GM18870 (cell line): ENCODE data around the gene BCAP29.

Experiments used
- ATAC-seq: cut with Tn5 transposase; IDR thresholded peaks from one replicate; pipeline ENCODE4 v1.9.1; 2021; ENCODE audit warnings: moderate library complexity; ENCODE audit not compliant: unreplicated experiment

BCAP29 gene

DNA sequence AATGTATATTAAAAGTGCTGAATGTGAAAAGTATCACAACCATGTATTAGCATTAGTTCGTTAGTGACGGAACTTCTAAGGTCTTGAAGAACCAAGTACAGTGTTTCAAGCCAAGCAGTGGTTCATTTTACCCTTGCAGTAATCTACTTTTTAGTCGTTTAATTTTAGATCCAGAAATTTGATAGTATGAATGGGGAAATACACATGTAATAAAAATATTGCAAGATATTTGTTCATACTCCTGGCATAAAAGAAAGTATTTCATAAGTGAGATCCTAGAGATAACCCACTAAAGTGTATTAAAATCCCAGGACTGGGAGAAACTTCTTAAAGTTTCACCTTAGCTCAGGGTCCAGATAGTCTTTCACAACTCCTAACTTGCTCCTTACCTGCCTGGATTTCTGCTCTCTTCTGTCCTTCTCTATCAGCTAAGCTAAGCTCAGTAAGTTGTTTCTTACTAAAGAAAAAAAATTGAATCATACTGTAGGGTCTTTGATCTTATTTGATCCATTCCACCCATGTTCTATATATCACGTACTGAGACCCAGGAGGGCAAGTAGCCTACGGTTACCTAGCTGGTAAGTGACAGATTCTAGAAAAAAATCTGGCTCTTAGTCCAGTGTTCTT is 1.5 kb downstream of the BCAP29 start:
- ATAC-seq = no peak

- ATAC-seq = no peak
These were observed 2.8 kb downstream of the BCAP29 start for GRCh38 chr7:107582875-107583274.

GRCh38 chr7:107584716-107585115 is 4.7 kb downstream of the BCAP29 start:
- no peak for ATAC-seq

GRCh38 chr7:107588529-107589130 is 8.6 kb downstream of the BCAP29 start:
- ATAC-seq = no peak

DNA sequence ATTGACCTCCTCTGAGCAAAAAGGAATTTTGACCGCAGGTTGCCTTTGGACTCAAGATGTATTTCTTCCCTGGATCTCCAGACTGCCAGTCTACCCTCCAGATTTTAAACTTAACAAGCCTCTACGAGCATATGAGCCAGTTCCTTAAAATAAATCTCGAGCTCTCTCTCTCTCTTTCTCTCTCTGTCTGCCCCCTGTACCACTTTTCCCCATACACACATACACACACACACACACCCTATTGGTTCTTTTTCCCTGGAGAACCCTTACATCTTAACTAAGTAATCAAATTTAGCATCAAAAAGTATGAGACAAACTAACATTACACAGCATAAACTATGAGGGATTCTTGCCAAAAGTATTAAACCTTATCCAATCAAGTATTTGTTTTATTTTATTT is 11.4 kb downstream of the BCAP29 start:
- no peak for ATAC-seq

DNA sequence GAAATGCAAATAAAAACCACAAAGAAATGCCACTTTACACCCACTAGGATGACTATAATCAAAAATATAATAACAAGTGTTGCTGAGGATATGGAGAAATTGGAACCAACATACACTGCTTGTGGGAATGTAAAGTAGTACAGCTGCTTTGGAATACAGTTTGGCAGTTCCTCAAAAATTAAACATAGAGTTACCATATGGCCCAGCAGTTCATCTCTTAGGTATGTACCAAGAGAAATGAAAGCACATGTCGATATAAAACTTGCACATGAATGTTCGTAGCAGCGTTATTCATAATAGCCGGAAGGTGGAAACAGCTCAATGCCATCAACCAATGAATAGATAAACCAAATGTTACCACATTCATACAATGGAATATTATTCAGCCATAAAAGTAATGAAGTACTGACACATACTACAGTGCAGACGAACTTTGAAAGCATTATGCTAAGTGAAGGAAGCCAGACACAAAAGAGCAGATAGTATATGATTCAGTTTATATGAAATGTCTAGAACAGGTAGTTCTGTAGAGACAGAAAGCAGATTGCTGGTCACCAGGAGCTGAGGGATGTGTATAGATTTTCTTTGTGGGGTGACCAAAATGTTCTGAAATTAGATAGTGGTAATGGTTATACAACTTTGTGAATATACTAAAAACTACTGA is 12.4 kb downstream of the BCAP29 start:
- ATAC-seq = no peak

DNA sequence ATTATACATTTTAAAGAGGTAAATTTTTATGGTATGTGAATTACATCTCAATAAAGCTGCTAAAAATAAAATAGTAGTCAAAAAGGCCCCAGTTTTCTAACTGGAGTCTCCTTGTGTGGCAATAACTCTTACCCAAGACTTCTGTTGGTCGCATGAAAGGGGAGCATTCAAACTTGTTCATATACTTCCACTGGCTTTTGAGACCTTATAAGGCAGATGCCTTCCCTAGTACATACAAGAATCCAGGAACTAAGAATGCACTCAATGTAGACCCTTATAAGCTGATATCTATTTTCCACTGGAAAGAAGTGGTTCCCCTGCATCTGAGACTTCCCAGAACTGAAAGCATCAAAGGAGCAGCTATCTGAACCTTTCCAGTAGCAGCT is 13.0 kb downstream of the BCAP29 start:
- ATAC-seq = no peak

DNA sequence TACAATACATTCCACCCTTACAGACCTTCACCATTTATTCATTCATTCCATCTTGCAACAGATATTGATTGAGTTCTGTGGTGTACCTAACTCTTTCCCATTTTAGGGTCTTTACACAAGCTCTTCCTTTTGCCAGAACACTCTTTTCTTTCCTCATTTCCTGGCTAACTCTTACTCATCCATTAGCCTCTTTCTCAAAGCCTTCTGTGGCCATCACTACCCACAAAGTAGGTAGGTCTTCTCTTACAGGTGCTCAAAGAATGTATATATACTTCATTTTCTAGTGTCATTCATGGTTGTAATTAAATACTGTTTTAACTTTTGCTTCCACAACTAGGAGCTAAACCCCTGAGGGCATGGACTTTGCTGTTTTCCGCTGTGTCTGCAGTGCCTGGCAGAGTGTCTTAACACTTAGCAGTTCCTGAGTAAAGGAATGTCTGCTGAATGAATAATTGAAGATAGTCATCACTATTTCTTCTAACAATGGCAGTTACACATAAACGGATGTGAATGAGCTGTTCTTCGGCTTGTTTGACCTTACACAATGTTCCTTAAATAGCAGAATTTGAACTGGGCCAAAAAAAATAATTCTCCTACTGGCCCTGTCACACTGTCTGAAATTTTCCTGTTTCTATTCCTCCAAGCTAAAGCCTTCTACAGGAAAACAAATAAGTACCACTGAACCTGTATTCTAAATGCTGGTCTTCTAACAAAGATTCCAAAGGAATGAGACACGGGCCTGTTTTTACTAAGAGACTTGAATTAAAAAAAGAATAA is 15.1 kb downstream of the BCAP29 start:
- ATAC-seq = no peak

DNA sequence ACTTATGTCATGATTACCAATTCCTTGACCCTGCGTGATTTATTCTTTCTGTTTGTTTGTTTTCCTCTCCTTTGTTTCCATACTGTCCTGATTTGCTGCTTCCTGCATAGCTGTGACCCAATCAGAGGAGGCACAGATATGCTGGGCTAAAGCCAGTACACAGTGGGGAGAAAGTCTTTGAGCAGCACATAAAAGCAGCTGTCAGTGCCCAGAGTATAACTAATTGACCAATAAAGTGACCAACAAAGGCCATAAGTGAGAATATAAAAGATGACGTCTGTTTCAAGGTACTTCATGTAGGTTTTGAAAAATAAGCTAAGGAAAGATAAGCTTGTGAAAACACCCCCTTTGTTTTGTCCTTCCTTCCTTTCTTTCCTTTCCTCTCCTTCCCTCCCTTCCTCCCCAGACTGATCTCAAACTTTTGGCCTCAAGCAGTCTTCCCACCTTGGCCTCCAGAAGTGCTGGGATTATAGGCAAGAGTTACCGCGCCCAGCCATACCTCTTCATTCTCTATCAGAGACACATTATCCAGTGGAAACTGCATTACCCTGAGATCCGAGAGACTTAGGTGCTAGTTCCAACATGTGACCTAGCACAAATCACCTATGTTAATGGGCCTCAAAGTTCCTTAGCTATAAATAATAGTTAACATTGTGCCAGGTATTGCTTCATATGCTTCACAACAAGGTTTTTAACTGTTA is 17.0 kb downstream of the BCAP29 start:
- no peak for ATAC-seq

DNA sequence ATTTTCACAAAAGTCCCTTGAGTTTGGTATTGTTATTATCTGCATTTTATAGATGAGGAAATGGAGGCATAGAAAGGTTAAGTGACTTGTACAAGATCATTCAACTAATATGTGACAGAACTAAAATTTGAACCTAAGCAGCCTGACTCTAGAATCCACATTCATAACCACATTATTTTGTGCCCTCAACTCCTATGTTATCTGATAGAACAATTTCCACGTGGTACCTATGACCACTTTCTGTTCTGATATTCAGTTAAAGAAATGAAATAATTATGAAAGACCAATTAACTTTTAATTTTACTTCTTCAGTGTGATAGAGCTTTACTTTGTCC is 17.5 kb downstream of the BCAP29 start:
- ATAC-seq = no peak

DNA sequence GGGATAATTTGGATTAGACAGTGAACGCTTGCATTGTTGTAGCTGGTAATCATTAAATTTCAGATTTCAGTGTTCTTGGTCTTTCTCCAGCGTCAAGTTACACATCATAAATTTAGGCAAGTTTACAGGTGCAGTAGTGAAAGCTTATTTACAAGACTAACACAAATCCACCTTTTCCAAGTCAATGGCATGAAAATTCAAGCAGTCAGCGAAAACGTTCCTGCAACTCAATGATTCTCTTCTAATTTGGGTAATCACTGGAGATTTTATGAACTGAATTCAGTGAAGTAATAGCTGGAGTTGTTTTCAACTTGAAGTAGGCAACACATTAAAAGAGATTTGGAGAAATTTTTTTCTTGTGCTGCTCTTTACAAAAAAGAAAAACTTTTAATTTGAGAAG is 17.9 kb downstream of the BCAP29 start:
- no peak for ATAC-seq

- ATAC-seq = no peak
These were observed 19.2 kb downstream of the BCAP29 start for GRCh38 chr7:107599262-107599661.

DNA sequence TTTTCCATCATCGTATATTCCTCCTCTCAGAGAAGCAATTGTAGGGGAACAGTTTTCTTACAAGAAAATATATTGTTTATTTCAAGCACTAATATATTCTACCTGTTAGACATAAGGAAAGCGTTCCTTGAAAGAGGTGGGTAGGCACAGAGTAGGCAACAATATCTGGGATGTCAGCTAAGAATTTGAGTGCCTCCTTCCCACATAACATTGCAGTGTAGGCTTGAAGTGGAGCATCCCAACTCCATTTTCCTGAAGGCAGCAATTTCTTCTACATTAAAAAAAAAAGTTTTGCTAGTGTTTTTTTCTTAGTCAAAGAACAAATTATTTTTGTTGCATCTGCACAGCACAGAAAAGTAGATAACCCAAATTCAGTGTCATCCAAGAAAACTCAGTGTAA is 20.8 kb downstream of the BCAP29 start:
- ATAC-seq = no peak

- ATAC-seq = no peak
These were observed 25.3 kb downstream of the BCAP29 start for GRCh38 chr7:107605218-107605815.

DNA sequence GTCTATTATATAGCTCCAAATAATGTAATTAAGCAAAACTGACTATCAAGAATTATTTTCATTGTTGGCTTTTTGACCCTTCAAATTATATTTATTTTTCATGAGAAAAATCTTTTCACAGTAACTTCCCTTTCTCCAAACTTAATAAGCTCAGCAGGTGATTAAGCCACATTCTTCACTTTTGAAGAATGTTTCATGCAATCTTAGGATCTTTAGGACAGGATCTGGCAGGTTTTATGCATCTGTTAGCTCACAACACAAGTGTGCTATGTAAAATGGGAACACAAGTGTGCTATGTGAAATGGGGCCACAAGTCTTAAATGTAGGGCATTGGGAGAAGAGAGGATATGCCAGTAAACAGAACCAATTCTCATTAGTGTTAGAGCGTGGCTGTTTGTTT is 26.3 kb downstream of the BCAP29 start:
- ATAC-seq = no peak

- no peak for ATAC-seq
These were observed 29.8 kb downstream of the BCAP29 start for GRCh38 chr7:107609811-107610261.

GRCh38 chr7:107610323-107610722 is 30.3 kb downstream of the BCAP29 start:
- ATAC-seq = no peak

GRCh38 chr7:107613439-107613838 is 33.4 kb downstream of the BCAP29 start:
- ATAC-seq = no peak

- ATAC-seq = no peak
These were observed 33.9 kb downstream of the BCAP29 start for GRCh38 chr7:107613948-107614347.

- no peak for ATAC-seq
These were observed 34.4 kb downstream of the BCAP29 start for GRCh38 chr7:107614425-107614824.
